PFSK-1 (cell line): ENCODE data around the gene STK24.

Source experiments
- FOXP2 ChIP-seq: optimal IDR thresholded peaks from 2 replicates; pipeline ENCODE3; 2011; ENCODE audit warnings: borderline replicate concordance, control low read depth, inconsistent platforms; ENCODE audit not compliant: insufficient read depth; ENCODE audit errors: extremely low read length, extremely low read depth
- POLR2AphosphoS5 ChIP-seq: IDR thresholded peaks from 2 replicates; pipeline ENCODE4 v1.6.1; 2012; ENCODE audit warnings: low read depth, mild to moderate bottlenecking, control low read depth, low read length, moderate library complexity
- REST ChIP-seq, 2 experiments: IDR thresholded peaks; 2 replicates each; pipeline versions ENCODE4 v1.6.1 to v1.8.0; 2011 to 2012; ENCODE audit warnings: low read depth in 2 of 2, low read length in 2 of 2, control low read depth in 1 of 2, inconsistent platforms in 1 of 2, mild to moderate bottlenecking in 1 of 2, moderate library complexity in 1 of 2; ENCODE audit not compliant: insufficient read depth in 1 of 2
- SIN3A ChIP-seq: IDR thresholded peaks from 2 replicates; pipeline ENCODE4 v1.6.1; 2012; ENCODE audit warnings: mild to moderate bottlenecking, low read length, moderate library complexity, borderline replicate concordance; ENCODE audit not compliant: insufficient read depth
- TAF1 ChIP-seq: IDR thresholded peaks from 2 replicates; pipeline ENCODE4 v1.6.1; 2012; ENCODE audit warnings: low read length, control low read depth, borderline replicate concordance; ENCODE audit not compliant: insufficient read depth

STK24 gene

GRCh38 chr13:98429081-98429480 lies 147.8 kb downstream of the STK24 start:
- no peak for TF ChIP-seq REST (IDR thresholded peaks at IDR 0.05; ENCODE audit: insufficient read depth in 1 of 2, low read depth in 2 of 2, low read length in 2 of 2)
- TF ChIP-seq POLR2AphosphoS5: no peak
- no peak for TF ChIP-seq SIN3A
- no peak for TF ChIP-seq TAF1
- TF ChIP-seq FOXP2: no peak

- TF ChIP-seq SIN3A (no peak), REST (IDR thresholded peaks at IDR 0.05; ENCODE audit: insufficient read depth in 1 of 2, low read depth in 2 of 2, low read length in 2 of 2) (no peak), TAF1 (no peak), POLR2AphosphoS5 (no peak), FOXP2 (no peak)
These were observed 148.5 kb downstream of the STK24 start for GRCh38 chr13:98428256-98428966.

DNA sequence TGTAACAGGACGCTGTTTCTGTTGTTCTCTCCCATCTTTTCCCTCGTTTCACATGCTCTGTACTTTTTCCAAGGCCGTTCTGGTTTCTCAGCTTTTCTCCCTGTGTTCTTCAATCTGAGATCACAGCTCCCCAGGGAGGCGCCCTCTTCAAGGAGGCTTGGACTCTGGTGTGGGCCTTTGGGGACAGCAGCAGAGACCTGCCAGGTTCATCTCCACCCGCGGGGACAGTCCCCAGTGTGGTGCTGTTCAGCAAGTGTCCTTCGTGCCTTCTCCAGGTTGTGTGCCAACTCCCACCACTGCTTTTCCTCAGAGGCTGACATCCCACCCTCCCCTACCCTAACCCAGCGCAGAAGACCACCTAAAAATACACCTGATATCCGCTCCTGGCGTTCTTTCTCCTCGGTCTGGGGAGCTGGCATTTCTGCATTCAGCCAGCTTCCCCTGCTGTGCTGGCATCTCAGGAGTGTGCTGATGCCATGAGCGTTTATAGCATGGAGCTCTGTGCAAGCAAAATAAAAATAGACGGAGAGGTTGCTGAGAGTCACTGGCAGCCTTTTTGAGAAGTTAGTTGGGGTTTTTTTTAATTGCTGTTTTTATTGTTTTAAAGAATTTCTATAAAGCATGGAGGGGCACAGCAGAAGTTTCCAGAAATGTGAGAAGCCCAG lies 149.4 kb downstream of the STK24 start:
- no peak for TF ChIP-seq POLR2AphosphoS5
- no peak for TF ChIP-seq FOXP2
- TF ChIP-seq TAF1: no peak
- TF ChIP-seq SIN3A: no peak
- no peak for TF ChIP-seq REST (IDR thresholded peaks at IDR 0.05; ENCODE audit: insufficient read depth in 1 of 2, low read depth in 2 of 2, low read length in 2 of 2)

- TF ChIP-seq FOXP2 (no peak), POLR2AphosphoS5 (no peak), TAF1 (no peak), SIN3A (no peak), REST (IDR thresholded peaks at IDR 0.05; ENCODE audit: insufficient read depth in 1 of 2, low read depth in 2 of 2, low read length in 2 of 2) (no peak)
These were observed 153.5 kb downstream of the STK24 start for GRCh38 chr13:98423417-98423816.
